Measurements from ENCODE around the gene SLC9A9. TPM values are rescaled to one million over a fixed set of nuclear protein-coding genes. Genes with fewer than 3 reads are reported as not detected.

The SLC9A9 gene
- total and polyA plus RNA-seq, 9 of the 15 experiments (the other 6 are each of a cell fraction or from before 2014, with no cell fraction given): 0.03 to 0.13 TPM; not detected in 7

- TF ChIP-seq ATF1 (CRISPR knock-in tag; IDR thresholded peaks at IDR 0.05): no peak
- TF ChIP-seq ATF1 (tag; IDR thresholded peaks at IDR 0.05): peak; percentile 36; the same call in 1 of the 2 replicates
- TF ChIP-seq PURB (CRISPR knock-in tag; IDR thresholded peaks at IDR 0.05; ENCODE audit: low read depth): no peak
- TF ChIP-seq NBN (IDR thresholded peaks at IDR 0.05; ENCODE audit: low read depth): peak; percentile 57; the same call in 1 of the 2 replicates
- TF ChIP-seq TRIM25 (IDR thresholded peaks at IDR 0.05; ENCODE audit: borderline replicate concordance): no peak
- TF ChIP-seq ZNF263 (CRISPR knock-in tag; IDR thresholded peaks at IDR 0.05; ENCODE audit: borderline replicate concordance): no peak
- TF ChIP-seq CCNT2 (IDR thresholded peaks at IDR 0.05; ENCODE audit: borderline replicate concordance, extremely low read depth, insufficient read length, low read depth, low read length): no peak
- peak; percentile 79; the same call in 1 of the 2 replicates for TF ChIP-seq SMARCE1 (IDR thresholded peaks at IDR 0.05)
- TF ChIP-seq MED1 (CRISPR knock-in tag; IDR thresholded peaks at IDR 0.05; ENCODE audit: borderline replicate concordance): no peak
- TF ChIP-seq ZNF212 (CRISPR knock-in tag; IDR thresholded peaks at IDR 0.05): no peak
- no peak for TF ChIP-seq TAF7 (tag; IDR thresholded peaks at IDR 0.05)
- no peak for TF ChIP-seq ZNF586 (CRISPR knock-in tag; conservative IDR thresholded peaks at IDR 0.05)
- TF ChIP-seq, protein P1, sequence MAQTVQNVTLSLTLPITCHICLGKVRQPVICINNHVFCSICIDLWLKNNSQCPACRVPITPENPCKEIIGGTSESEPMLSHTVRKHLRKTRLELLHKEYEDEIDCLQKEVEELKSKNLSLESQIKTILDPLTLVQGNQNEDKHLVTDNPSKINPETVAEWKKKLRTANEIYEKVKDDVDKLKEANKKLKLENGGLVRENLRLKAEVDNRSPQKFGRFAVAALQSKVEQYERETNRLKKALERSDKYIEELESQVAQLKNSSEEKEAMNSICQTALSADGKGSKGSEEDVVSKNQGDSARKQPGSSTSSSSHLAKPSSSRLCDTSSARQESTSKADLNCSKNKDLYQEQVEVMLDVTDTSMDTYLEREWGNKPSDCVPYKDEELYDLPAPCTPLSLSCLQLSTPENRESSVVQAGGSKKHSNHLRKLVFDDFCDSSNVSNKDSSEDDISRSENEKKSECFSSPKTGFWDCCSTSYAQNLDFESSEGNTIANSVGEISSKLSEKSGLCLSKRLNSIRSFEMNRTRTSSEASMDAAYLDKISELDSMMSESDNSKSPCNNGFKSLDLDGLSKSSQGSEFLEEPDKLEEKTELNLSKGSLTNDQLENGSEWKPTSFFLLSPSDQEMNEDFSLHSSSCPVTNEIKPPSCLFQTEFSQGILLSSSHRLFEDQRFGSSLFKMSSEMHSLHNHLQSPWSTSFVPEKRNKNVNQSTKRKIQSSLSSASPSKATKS (CRISPR knock-in tag; IDR thresholded peaks at IDR 0.05): no peak
- TF ChIP-seq HMGXB4 (CRISPR knock-in tag; IDR thresholded peaks at IDR 0.05): no peak
- TF ChIP-seq, protein P2, sequence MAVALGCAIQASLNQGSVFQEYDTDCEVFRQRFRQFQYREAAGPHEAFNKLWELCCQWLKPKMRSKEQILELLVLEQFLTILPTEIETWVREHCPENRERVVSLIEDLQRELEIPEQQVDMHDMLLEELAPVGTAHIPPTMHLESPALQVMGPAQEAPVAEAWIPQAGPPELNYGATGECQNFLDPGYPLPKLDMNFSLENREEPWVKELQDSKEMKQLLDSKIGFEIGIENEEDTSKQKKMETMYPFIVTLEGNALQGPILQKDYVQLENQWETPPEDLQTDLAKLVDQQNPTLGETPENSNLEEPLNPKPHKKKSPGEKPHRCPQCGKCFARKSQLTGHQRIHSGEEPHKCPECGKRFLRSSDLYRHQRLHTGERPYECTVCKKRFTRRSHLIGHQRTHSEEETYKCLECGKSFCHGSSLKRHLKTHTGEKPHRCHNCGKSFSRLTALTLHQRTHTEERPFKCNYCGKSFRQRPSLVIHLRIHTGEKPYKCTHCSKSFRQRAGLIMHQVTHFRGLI (CRISPR knock-in tag; IDR thresholded peaks at IDR 0.05): no peak
- no peak for TF ChIP-seq TRIM28 (IDR thresholded peaks at IDR 0.05)
- TF ChIP-seq, protein P3, sequence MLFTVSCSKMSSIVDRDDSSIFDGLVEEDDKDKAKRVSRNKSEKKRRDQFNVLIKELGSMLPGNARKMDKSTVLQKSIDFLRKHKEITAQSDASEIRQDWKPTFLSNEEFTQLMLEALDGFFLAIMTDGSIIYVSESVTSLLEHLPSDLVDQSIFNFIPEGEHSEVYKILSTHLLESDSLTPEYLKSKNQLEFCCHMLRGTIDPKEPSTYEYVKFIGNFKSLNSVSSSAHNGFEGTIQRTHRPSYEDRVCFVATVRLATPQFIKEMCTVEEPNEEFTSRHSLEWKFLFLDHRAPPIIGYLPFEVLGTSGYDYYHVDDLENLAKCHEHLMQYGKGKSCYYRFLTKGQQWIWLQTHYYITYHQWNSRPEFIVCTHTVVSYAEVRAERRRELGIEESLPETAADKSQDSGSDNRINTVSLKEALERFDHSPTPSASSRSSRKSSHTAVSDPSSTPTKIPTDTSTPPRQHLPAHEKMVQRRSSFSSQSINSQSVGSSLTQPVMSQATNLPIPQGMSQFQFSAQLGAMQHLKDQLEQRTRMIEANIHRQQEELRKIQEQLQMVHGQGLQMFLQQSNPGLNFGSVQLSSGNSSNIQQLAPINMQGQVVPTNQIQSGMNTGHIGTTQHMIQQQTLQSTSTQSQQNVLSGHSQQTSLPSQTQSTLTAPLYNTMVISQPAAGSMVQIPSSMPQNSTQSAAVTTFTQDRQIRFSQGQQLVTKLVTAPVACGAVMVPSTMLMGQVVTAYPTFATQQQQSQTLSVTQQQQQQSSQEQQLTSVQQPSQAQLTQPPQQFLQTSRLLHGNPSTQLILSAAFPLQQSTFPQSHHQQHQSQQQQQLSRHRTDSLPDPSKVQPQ (CRISPR knock-in tag; IDR thresholded peaks at IDR 0.05; ENCODE audit: borderline replicate concordance): no peak; the same call in 1 of the 2 replicates
- no peak for TF ChIP-seq L3MBTL2 (IDR thresholded peaks at IDR 0.05)
Measured at GRCh38 chr3:143283432-143284128, 564.7 kb downstream of the SLC9A9 start (continued).
